Mesendoderm (in vitro differentiated cells): Measurements from ENCODE around the gene CAT.
A peak's percentile ranks its signal among the peaks of the same experiment; 100 is the strongest.

Source experiments
- DNase-seq: peaks from one replicate; pipeline ENCODE4 v3.0.0; 2013
- H2AK5ac ChIP-seq: 2 replicates; pipeline ENCODE4 v1.6.1; 2013; ENCODE audit warnings: low read length, inconsistent platforms
- H2BK120ac ChIP-seq: 2 replicates; pipeline ENCODE4 v1.6.1; 2013; ENCODE audit warnings: low read depth, mild to moderate bottlenecking, low read length, moderate library complexity, mixed read lengths
- H2BK15ac ChIP-seq: replicated peaks from 2 replicates; pipeline ENCODE4 v1.6.1; 2013; ENCODE audit warnings: low read depth, mild to moderate bottlenecking, moderate library complexity
- H2BK5ac ChIP-seq: 2 replicates; pipeline ENCODE4 v1.6.1; 2013; ENCODE audit warnings: low read length, inconsistent platforms
- H3K18ac ChIP-seq: 2 replicates; pipeline ENCODE4 v1.6.1; 2013; ENCODE audit warnings: mild to moderate bottlenecking, low read length, mixed read lengths
- H3K23ac ChIP-seq: one replicate; pipeline ENCODE4 v1.6.1; 2013; ENCODE audit warnings: low read length
- H3K27ac ChIP-seq: 2 replicates; pipeline ENCODE4 v1.5.1; 2013; ENCODE audit warnings: low read depth, mild to moderate bottlenecking, inconsistent platforms, low read length, moderate library complexity
- H3K27me3 ChIP-seq: 2 replicates; pipeline ENCODE4 v1.6.1; 2013; ENCODE audit warnings: low read length, control low read depth, mild to moderate bottlenecking, inconsistent platforms; ENCODE audit not compliant: insufficient read depth, poor library complexity
- H3K36me3 ChIP-seq: 2 replicates; pipeline ENCODE4 v1.6.1; 2013; ENCODE audit warnings: low read length, inconsistent platforms; ENCODE audit not compliant: control insufficient read depth, insufficient read depth
- H3K4ac ChIP-seq: one replicate; pipeline ENCODE4 v1.6.1; 2013; ENCODE audit warnings: low read depth, mild to moderate bottlenecking, low read length, moderate library complexity
- H3K4me1 ChIP-seq: 2 replicates; pipeline ENCODE4 v1.6.1; 2013; ENCODE audit warnings: low read depth, low read length, inconsistent platforms; ENCODE audit not compliant: control insufficient read depth
- H3K4me2 ChIP-seq: 2 replicates; pipeline ENCODE4 v1.6.1; 2013; ENCODE audit warnings: low read length
- H3K4me3 ChIP-seq: 2 replicates; pipeline ENCODE4 v1.5.1; 2013; ENCODE audit warnings: mild to moderate bottlenecking, low read length
- H3K56ac ChIP-seq: one replicate; pipeline ENCODE4 v1.6.1; 2013; ENCODE audit warnings: low read length
- H3K79me1 ChIP-seq: 2 replicates; pipeline ENCODE4 v1.6.1; 2013; ENCODE audit warnings: low read length, inconsistent platforms
- H3K79me2 ChIP-seq: 2 replicates; pipeline ENCODE4 v1.6.1; 2013; ENCODE audit warnings: mild to moderate bottlenecking, low read length; ENCODE audit not compliant: control insufficient read depth, insufficient read depth
- H3K9ac ChIP-seq: 2 replicates; pipeline ENCODE4 v1.6.1; 2013; ENCODE audit warnings: low read length, inconsistent platforms
- H4K5ac ChIP-seq: one replicate; pipeline ENCODE4 v1.6.1; 2013; ENCODE audit warnings: low read length
- H4K8ac ChIP-seq: one replicate; pipeline ENCODE4 v1.6.1; 2013; ENCODE audit warnings: low read depth, mild to moderate bottlenecking, control low read depth, low read length, moderate library complexity
- WGBS: extraction: QIAGEN DNeasy Blood & Tissue Kit; methylation state at CpG from one replicate; pipeline ENCODE4 v1.1.7; 2013; ENCODE audit warnings: low lambda C conversion rate, missing lambda C conversion rate; ENCODE audit not compliant: insufficient coverage; ENCODE audit errors: extremely low coverage; 5-methylcytosine and 5-hydroxymethylcytosine counted together

The CAT gene

GRCh38 chr11:34475656-34476055, 36.9 kb downstream of the CAT start:
- Histone ChIP-seq H3K79me1 (no peaks in the 10 kb centered on the region), H3K9ac (no peak overlapping the region), H3K4me3 (no peak overlapping the region), H3K23ac (no peak overlapping the region), H3K27me3 (no peaks in the 10 kb centered on the region), H3K79me2 (no peaks in the 10 kb centered on the region), H4K5ac (no peak overlapping the region), H3K18ac (no peak overlapping the region), H3K4me1 (no peaks in the 10 kb centered on the region), H2BK120ac (no peak overlapping the region), H2AK5ac (no peak overlapping the region), H4K8ac (no peak overlapping the region), H3K4me2 (no peak overlapping the region), H3K36me3 (no peaks in the 10 kb centered on the region), H2BK15ac (no peak overlapping the region), H2BK5ac (no peak overlapping the region), H3K56ac (no peak overlapping the region), H3K27ac (no peak overlapping the region), H3K4ac (no peak overlapping the region)
- no CpG with 5 or more reads among the region's 3 CpGs for WGBS
- no peak for DNase-seq

DNA sequence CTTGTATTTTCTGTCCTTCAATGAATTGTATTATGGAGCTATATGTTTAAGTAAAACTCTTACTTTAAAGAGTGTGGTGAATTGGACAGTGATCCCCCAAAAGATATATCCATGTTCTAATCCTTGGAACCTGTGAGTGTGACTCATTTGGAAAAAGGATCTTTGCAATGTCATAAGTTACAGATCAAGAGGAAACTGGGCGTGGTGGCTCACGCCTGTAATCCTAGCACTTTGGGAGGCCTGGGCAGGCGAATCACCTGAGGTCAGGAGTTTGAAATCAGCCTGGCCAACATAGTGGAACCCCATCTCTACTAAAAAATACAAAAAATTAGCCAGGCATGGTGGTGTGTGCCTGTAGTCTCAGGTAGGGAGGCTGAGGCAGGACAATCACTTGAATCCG, 38.1 kb downstream of the CAT start:
- Histone ChIP-seq H3K79me1 (no peaks in the 10 kb centered on the region), H3K27ac (no peak overlapping the region), H3K4me2 (no peak overlapping the region), H3K18ac (no peak overlapping the region), H2BK5ac (no peak overlapping the region), H4K5ac (no peak overlapping the region), H3K4me1 (no peaks in the 10 kb centered on the region), H4K8ac (no peak overlapping the region), H3K23ac (no peak overlapping the region), H2BK120ac (no peak overlapping the region), H2AK5ac (no peak overlapping the region), H2BK15ac (no peak overlapping the region), H3K4ac (no peak overlapping the region), H3K4me3 (no peak overlapping the region), H3K79me2 (no peaks in the 10 kb centered on the region), H3K36me3 (no peaks in the 10 kb centered on the region), H3K9ac (no peak overlapping the region), H3K56ac (no peak overlapping the region), H3K27me3 (no peaks in the 10 kb centered on the region)
- WGBS = no CpG with 5 or more reads among the region's 4 CpGs
- DNase-seq = no peak

GRCh38 chr11:34478845-34479663, 40.3 kb downstream of the CAT start:
- Histone ChIP-seq H3K27me3 (no peaks in the 10 kb centered on the region), H2BK5ac (no peak overlapping the region), H3K79me1 (no peaks in the 10 kb centered on the region), H4K8ac (no peak overlapping the region), H3K4me1 (no peaks in the 10 kb centered on the region), H3K79me2 (no peaks in the 10 kb centered on the region), H2BK15ac (no peak overlapping the region), H3K56ac (no peak overlapping the region), H3K9ac (no peak overlapping the region), H3K27ac (no peak overlapping the region), H3K4me2 (no peak overlapping the region), H3K36me3 (no peaks in the 10 kb centered on the region), H2BK120ac (no peak overlapping the region), H3K4me3 (no peak overlapping the region), H2AK5ac (no peak overlapping the region), H3K23ac (no peak overlapping the region), H4K5ac (no peak overlapping the region), H3K18ac (no peak overlapping the region), H3K4ac (no peak overlapping the region)
- DNase-seq = no peak
- WGBS = no CpG with 5 or more reads among the region's 8 CpGs

- H3K56ac ChIP-seq = no peak overlapping the region
- H3K4me1 ChIP-seq = no peaks in the 10 kb centered on the region
- H4K8ac ChIP-seq = no peak overlapping the region
- no peak overlapping the region for H3K27ac ChIP-seq
- H2BK15ac ChIP-seq = no peak overlapping the region
- peak; percentile 3 for DNase-seq
- no peak overlapping the region for H2BK5ac ChIP-seq
- H2AK5ac ChIP-seq = no peak overlapping the region
- H3K4ac ChIP-seq = no peak overlapping the region
- no peak overlapping the region for H3K23ac ChIP-seq
- H3K4me3 ChIP-seq = no peak overlapping the region
- no peak overlapping the region for H3K18ac ChIP-seq
- no peak overlapping the region for H2BK120ac ChIP-seq
- H3K4me2 ChIP-seq = no peak overlapping the region
- no peaks in the 10 kb centered on the region for H3K79me1 ChIP-seq
- no peak overlapping the region for H3K9ac ChIP-seq
- WGBS = no CpG with 5 or more reads among the region's 3 CpGs
- H3K79me2 ChIP-seq = no peaks in the 10 kb centered on the region
- H3K36me3 ChIP-seq = no peaks in the 10 kb centered on the region
- no peaks in the 10 kb centered on the region for H3K27me3 ChIP-seq
- H4K5ac ChIP-seq = no peak overlapping the region
Measured at GRCh38 chr11:34480314-34480713, 41.6 kb downstream of the CAT start.

DNA sequence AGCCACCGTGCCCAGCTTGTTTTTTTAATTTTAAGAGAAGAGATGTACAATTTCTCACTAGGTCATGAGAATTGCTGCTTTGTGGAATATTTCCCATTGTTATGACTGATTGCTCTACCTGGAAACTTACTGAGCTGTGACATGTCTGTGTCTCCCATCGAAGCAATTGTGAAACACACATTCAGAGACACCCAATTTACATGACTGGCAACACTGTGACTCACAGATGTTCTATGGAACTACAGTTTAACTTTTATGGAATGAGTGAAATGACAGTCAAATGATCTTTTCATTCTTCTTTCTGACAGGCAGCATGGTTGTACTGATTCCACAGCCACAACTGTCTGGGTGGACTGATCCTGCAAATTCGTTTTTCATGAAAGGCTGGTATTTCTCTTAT, 42.6 kb downstream of the CAT start:
- no peak overlapping the region for H3K23ac ChIP-seq
- H3K56ac ChIP-seq = no peak overlapping the region
- H2BK120ac ChIP-seq = no peak overlapping the region
- H3K79me2 ChIP-seq = no peaks in the 10 kb centered on the region
- no peaks in the 10 kb centered on the region for H3K79me1 ChIP-seq
- no peak overlapping the region for H3K4me2 ChIP-seq
- no peaks in the 10 kb centered on the region for H3K36me3 ChIP-seq
- H3K9ac ChIP-seq = no peak overlapping the region
- H3K27me3 ChIP-seq = no peaks in the 10 kb centered on the region
- DNase-seq = no peak
- no peak overlapping the region for H4K8ac ChIP-seq
- no peak overlapping the region for H2AK5ac ChIP-seq
- no peak overlapping the region for H3K4me3 ChIP-seq
- H3K4ac ChIP-seq = no peak overlapping the region
- no peaks in the 10 kb centered on the region for H3K4me1 ChIP-seq
- no peak overlapping the region for H3K27ac ChIP-seq
- H2BK15ac ChIP-seq = no peak overlapping the region
- H3K18ac ChIP-seq = no peak overlapping the region
- no peak overlapping the region for H2BK5ac ChIP-seq
- no CpG with 5 or more reads among the region's 3 CpGs for WGBS
- no peak overlapping the region for H4K5ac ChIP-seq
